Measurements from ENCODE around the gene INTS6. TPM values are rescaled to one million over a fixed set of nuclear protein-coding genes. Genes with fewer than 3 reads are reported as not detected.

Gene INTS6
- total RNA-seq, 2 donors from 2014 or later, result 37.4 to 59.0 TPM

- Histone ChIP-seq H3K27me3 (replicated peaks; ENCODE audit: insufficient read depth) (no peaks in the 10 kb centered on the region), H3K4me1 (replicated peaks) (no peaks in the 10 kb centered on the region), H3K9me3 (no peaks in the 10 kb centered on the region), H3K4me3 (no peak overlapping the region), H3K36me3 (no peaks in the 10 kb centered on the region), H3K27ac (no peak overlapping the region)
- no peak for DNase-seq (ENCODE audit: low spot score)
- WGBS, result 92% methylated on average over 5 of the region's 5 CpGs
- TF ChIP-seq CTCF (IDR thresholded peaks at IDR 0.05), result no peak
- no peak for TF ChIP-seq POLR2AphosphoS5 (IDR thresholded peaks at IDR 0.05)
- no peak for TF ChIP-seq POLR2A (IDR thresholded peaks at IDR 0.05)
- intact Hi-C loops (cut with DNase I), result no loop called here
These were observed 116.1 kb downstream of the INTS6 start for GRCh38 chr13:51336746-51337145.

- no peak overlapping the region for H3K4me3 ChIP-seq
- H3K9me3 ChIP-seq, result no peaks in the 10 kb centered on the region
- intact Hi-C loops (cut with DNase I), result no loop called here
- DNase-seq (ENCODE audit: low spot score), result no peak
- H3K4me1 ChIP-seq (replicated peaks), result no peaks in the 10 kb centered on the region
- no peaks in the 10 kb centered on the region for H3K36me3 ChIP-seq
- no peak for TF ChIP-seq CTCF (IDR thresholded peaks at IDR 0.05)
- no peak for TF ChIP-seq POLR2AphosphoS5 (IDR thresholded peaks at IDR 0.05)
- TF ChIP-seq POLR2A (IDR thresholded peaks at IDR 0.05), result no peak
- H3K27me3 ChIP-seq (replicated peaks; ENCODE audit: insufficient read depth), result no peaks in the 10 kb centered on the region
- H3K27ac ChIP-seq, result no peak overlapping the region
These were observed 119.0 kb downstream of the INTS6 start for GRCh38 chr13:51333826-51334225.

- Histone ChIP-seq H3K27me3 (replicated peaks; ENCODE audit: insufficient read depth) (no peaks in the 10 kb centered on the region), H3K9me3 (no peaks in the 10 kb centered on the region), H3K4me3 (no peak overlapping the region), H3K36me3 (no peaks in the 10 kb centered on the region), H3K4me1 (replicated peaks) (no peaks in the 10 kb centered on the region), H3K27ac (no peak overlapping the region)
- TF ChIP-seq POLR2A (IDR thresholded peaks at IDR 0.05) (no peak), CTCF (IDR thresholded peaks at IDR 0.05) (no peak), POLR2AphosphoS5 (IDR thresholded peaks at IDR 0.05) (no peak)
- intact Hi-C loops (cut with DNase I), result no loop called here
- no peak for DNase-seq (ENCODE audit: low spot score)
These were observed 119.4 kb downstream of the INTS6 start for GRCh38 chr13:51333421-51333820.

GRCh38 chr13:51332566-51333361 lies 120.1 kb downstream of the INTS6 start:
- TF ChIP-seq POLR2A (IDR thresholded peaks at IDR 0.05) (no peak), POLR2AphosphoS5 (IDR thresholded peaks at IDR 0.05) (no peak), CTCF (IDR thresholded peaks at IDR 0.05) (no peak)
- intact Hi-C loops (cut with DNase I), result no loop called here
- Histone ChIP-seq H3K36me3 (no peaks in the 10 kb centered on the region), H3K4me1 (replicated peaks) (no peaks in the 10 kb centered on the region), H3K4me3 (no peak overlapping the region), H3K27me3 (replicated peaks; ENCODE audit: insufficient read depth) (no peaks in the 10 kb centered on the region), H3K27ac (no peak overlapping the region), H3K9me3 (no peaks in the 10 kb centered on the region)
- 91% methylated on average over 2 of the region's 2 CpGs for WGBS
- no peak for DNase-seq (ENCODE audit: low spot score)

- no peaks in the 10 kb centered on the region for H3K9me3 ChIP-seq
- no peak overlapping the region for H3K27ac ChIP-seq
- intact Hi-C loops (cut with DNase I), result no loop called here
- no peaks in the 10 kb centered on the region for H3K4me1 ChIP-seq (replicated peaks)
- WGBS, result 73% methylated on average over 6 of the region's 6 CpGs
- no peak for DNase-seq (ENCODE audit: low spot score)
- no peaks in the 10 kb centered on the region for H3K27me3 ChIP-seq (replicated peaks; ENCODE audit: insufficient read depth)
- TF ChIP-seq POLR2A (IDR thresholded peaks at IDR 0.05) (no peak), CTCF (IDR thresholded peaks at IDR 0.05) (no peak), POLR2AphosphoS5 (IDR thresholded peaks at IDR 0.05) (no peak)
- no peaks in the 10 kb centered on the region for H3K36me3 ChIP-seq
- no peak overlapping the region for H3K4me3 ChIP-seq
These were observed 121.4 kb downstream of the INTS6 start for GRCh38 chr13:51331354-51331861.
